Fibroblast of skin of left quadriceps (primary cell): ENCODE measurements around the gene POMGNT2.

Source experiments
- DNase-seq, 2 experiments: peaks; one replicate each; pipeline ENCODE4 v3.0.0-alpha.2; 2013; ENCODE audit warnings: low read depth in 2 of 2

Gene POMGNT2

DNA sequence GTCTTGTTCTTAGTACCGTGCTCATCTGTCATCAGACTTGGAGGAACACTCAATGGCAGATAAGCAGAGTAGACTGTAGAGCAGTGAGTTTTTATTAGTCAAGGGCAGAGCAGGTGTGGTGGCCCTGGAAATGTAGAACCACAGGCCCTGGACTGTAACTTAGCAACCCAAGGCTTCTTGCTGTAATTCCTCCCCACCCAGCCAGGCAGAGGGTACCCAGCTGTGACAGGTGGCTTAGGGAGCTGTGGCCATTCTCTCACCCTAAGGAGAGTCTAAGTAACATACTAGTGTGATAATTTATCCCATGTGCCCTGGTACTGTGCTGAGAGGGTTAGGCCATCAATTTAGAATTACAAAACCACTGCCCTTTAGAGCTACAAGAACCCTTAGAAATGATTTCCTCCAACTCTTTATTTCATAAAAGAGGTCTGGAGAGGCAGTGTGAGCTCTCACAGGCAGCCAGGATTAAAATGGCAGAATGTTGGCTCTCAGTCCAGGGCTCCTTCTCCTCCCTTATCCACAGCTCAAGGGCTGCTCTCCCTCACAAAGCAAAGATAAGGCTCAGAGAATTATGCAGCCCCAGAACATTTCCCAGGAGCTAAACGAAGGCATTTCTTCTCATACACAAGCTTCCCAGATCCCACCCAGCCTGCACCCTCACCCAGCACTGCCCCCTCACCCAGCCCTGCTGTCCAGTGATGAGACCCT, 3.0 kb downstream of the POMGNT2 start:
- no peak for DNase-seq

DNA sequence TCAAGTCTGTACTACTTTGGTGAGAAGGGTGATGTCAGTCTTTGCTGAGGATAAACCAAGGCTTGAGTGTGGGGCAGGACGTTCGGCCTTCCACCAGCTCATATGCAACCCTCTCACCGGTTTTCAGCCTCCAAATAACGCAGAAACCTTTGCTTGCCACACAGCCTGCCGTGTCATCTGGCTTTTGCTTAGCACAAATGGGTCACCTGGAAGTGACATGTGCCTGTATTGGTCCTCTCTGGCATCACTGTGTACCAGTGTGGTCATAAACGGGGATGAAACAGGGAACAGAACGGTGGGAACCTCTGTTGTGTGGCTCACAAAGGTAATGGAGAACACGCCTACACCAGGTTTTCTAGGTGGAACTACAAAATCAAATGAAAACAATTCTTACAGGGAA, 7.1 kb downstream of the POMGNT2 start:
- DNase-seq = no peak

DNA sequence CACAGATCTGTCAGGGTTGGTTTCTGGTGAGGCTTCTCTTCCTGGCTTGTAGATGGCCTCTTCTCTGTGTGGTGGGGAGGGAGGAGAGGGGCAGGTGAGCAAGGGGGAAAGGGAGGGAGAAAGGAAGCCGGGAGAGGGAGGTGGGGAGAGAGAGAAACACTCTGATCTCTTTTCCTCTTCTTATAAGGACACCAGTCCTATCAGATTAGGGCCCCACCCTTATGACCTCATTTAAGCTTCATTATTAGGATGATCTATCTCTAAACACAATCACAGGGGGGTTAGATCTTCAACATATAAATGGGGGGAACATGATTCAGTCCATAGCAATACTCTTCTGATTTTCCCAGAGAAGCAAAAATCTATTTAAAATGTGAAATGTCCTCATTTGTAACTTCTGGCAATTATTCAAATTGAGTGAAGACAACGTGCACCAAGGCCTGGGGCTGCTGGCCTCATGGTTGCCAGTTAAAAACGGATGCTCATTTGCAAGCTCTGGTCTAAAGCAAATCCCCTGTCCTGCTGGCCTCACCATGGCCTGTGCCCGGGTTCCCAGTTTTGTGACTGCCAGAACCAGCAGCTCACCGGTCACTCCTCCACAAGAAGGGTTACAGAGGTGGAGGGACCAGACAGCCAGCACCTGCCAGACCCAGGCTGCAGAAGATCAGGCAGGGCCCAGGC, 8.3 kb downstream of the POMGNT2 start:
- no peak for DNase-seq

DNA sequence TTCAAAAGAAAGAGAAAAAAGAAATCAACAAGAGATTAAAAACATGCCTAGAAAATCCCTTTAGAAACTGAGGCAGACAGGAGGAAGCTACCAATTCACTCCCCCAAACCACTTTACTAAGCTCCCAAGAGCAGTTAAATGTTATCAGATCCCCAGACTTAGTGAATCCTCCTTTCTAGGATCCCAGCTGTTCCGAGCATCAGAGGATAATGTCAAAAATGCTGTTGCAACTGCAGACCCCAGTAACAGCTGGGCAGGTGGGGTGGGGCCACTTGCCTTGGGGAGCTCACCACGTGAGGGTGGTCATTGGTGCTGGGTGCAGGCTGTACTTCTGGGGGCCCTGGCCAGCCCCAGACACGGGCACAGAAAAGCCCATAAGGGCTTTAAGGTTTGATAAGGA, 9.1 kb downstream of the POMGNT2 start:
- DNase-seq = no peak

DNA sequence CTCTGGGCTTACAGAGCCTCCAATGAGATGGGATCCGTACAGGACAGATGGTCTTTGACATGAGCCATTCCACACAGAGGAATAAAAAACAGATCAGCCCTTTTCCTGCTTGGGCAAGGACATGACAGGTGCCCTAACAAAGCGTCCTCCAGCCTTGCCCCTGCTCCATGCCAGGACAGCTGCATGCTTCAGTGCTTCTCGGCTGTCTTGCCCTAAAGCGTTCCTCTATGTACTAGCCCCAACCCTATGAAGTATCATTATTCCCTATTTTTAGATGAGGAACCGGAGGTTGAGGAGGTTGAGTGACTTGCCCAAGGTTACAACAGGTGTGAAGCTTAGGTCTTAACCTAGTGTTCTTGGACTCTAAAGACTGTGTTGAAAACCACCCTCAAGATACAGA, 10.5 kb downstream of the POMGNT2 start:
- DNase-seq = no peak

- DNase-seq = no peak
Observed at GRCh38 chr3:43094851-43095250, 11.0 kb downstream of the POMGNT2 start.

DNA sequence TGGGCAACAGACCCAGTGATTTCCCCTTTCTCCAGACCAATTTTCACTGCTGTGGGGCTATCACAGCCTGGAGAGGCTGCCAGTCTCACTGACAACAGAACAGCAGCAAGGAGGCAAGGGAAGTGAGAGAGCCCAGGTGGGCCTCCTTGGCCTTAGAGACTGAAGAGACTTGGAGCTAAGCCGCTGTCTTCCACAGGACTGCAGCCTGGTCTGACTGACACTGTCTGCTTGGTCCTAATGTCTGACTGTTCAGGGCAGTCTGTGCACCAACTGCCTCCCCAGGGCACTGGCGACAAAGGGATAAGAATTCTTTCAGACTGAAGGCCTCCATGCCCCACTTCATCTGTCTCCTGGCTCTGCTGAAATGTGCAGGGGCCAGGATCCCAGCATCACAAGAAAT, 11.5 kb downstream of the POMGNT2 start:
- DNase-seq = no peak

DNA sequence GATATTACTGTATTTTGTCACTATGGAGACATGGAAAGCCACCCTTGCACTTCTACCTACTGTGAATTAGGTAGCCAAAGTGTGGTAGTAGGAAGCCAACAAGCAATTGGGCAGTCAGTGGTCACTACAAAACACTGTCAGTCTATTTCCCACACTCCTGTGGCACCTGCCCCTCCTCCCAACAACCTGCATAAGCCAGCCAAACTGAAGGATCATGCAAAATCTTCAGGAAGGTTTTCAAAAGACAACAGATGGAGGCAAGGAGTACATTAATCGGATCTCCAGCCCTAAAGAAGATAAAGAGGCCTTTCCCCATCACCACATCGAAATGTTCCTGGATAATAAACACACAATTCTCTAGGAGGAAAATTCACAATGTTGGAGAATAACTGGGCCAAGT, 11.9 kb downstream of the POMGNT2 start:
- no peak for DNase-seq

GRCh38 chr3:43093006-43093405, 12.9 kb downstream of the POMGNT2 start:
- no peak for DNase-seq

DNA sequence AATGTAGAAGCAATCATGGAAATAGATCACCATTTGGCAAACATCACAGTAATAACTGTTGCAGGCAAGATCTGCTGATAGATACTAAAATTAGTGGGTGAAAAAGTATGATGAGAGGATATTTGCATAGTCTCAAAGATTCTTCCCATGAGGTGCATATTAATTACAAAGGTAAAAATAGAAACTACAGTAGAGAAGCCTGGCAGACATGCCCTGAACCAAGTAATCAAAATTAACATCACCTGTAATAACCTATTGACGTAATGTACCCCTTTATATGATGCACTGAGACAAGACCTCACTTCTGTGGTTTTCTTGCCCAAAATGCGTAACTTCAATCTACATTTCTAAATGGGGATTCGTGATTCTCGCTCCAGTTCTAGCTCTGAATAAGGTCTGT, 14.4 kb downstream of the POMGNT2 start:
- DNase-seq = no peak

DNA sequence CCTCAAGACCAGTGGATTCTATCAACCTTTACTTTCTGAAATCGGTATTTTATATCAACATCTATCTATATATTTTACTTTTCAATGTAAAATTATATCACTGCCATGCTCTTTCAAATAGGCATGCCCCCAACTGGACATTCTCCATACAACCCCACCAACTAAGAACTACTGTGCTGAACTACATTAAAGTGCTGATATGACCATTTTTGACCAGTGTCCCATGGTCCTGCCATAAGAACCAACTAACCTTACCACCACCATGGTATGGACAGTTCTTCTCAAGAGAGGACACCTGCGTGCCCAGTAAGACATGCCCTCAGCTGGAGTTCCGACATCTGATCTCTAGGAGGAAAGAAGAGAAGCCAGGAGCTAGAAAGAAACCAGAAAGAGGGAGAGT, 15.6 kb downstream of the POMGNT2 start:
- DNase-seq = no peak

- no peak for DNase-seq
Observed at GRCh38 chr3:43089081-43089480, 16.8 kb downstream of the POMGNT2 start.

DNA sequence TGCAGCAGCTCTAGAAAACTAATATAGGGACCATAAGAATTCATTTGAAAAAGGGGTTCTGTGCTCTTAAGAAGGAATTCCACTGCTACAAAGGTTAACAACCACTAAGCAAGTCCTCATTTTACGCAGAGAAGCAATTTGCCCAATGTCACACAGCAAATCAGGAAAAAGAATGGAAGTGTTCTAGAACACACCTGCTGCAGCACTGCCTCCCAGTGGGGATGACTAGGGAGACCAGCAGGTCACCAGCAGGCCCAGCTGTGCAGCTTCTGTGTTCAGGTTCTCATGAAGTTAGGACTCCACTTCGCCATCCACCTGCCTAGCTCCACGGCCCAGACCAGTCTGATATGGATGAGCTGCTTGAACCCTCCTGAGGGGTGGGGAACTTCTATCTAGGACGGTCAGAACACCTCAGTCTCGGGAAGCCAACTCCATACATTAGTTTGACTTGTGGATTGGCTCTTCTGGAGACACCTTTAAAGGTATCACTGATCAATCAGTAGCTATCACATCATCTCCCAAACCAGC, 18.6 kb downstream of the POMGNT2 start:
- DNase-seq = no peak

- peak; percentile 8 to 11 for DNase-seq
Observed at GRCh38 chr3:43086460-43087165, 19.3 kb downstream of the POMGNT2 start.

GRCh38 chr3:43082457-43082856, 23.4 kb downstream of the POMGNT2 start:
- no peak for DNase-seq

DNA sequence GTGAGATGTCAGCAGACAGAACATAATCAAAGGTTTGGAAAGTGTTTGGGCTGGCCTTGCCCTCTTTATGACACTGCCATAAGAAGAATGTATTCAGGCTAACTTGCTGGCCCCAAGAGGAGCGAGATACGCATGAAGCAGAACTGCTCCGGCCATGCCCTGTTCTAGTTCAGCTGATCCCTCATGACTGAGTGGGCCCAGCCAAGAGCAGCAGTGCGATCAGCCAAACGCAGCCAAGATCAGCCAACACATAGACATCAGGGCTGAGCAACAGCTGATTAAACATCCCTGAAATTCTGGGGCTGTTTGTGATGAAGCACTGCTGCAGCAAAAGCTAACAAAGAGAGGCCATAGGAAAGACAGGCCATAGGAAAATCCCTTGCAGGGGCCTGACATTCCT, 24.1 kb downstream of the POMGNT2 start:
- DNase-seq = no peak

- DNase-seq = no peak
Observed at GRCh38 chr3:43080726-43081568, 24.9 kb downstream of the POMGNT2 start.

GRCh38 chr3:43079536-43080332, 26.1 kb downstream of the POMGNT2 start:
- DNase-seq = no peak

GRCh38 chr3:43077707-43078106, 28.2 kb downstream of the POMGNT2 start:
- DNase-seq = no peak

DNA sequence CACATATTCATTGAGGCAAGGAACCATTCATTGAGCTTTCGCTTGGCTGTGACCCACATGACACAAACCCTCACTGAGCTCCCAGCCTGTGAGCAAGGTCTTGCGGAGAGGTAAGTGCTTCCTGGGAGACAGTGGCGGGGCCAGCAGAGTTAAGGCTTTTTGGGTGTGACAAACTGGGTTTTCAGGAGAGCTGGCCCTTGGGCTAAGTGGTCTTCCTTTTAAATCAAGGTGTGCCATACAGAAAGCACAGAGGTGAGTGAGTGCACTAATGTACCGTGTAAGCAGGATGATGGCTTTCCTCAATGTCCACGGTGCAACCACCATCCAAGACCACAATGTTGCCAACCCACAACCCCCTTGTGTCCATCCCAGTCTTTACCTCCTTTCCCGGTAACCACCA, 28.6 kb downstream of the POMGNT2 start:
- no peak for DNase-seq

GRCh38 chr3:43076857-43077256, 29.0 kb downstream of the POMGNT2 start:
- no peak for DNase-seq
